ENCODE results near the gene NCCRP1. TPM values are rescaled to one million over a fixed set of nuclear protein-coding genes. Genes with fewer than 3 reads are reported as not detected.

Gene NCCRP1
- polyA plus RNA-seq, 1 of the 3 experiments (the other 2 are of a cell fraction): not detected

DNA sequence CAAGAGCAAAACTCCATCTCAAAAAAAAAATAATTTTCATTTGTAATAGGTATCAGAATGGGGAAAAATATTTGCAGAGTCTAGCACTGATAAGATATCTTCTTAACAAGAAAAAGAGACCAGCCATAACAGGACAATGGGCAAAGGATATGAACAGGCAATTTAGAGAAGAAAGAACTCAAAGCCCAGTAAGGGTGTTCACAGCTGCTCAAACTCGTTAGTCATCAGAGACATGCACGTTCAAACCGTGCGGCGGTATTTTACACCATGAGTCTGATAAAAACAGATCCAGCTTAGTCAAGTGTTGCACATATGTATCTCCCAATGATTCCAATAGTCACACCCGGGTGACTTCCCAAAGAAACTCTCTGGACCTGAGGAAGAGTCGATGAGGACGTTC lies 13.7 kb upstream of the NCCRP1 start (continued):
- TF ChIP-seq, protein P1, sequence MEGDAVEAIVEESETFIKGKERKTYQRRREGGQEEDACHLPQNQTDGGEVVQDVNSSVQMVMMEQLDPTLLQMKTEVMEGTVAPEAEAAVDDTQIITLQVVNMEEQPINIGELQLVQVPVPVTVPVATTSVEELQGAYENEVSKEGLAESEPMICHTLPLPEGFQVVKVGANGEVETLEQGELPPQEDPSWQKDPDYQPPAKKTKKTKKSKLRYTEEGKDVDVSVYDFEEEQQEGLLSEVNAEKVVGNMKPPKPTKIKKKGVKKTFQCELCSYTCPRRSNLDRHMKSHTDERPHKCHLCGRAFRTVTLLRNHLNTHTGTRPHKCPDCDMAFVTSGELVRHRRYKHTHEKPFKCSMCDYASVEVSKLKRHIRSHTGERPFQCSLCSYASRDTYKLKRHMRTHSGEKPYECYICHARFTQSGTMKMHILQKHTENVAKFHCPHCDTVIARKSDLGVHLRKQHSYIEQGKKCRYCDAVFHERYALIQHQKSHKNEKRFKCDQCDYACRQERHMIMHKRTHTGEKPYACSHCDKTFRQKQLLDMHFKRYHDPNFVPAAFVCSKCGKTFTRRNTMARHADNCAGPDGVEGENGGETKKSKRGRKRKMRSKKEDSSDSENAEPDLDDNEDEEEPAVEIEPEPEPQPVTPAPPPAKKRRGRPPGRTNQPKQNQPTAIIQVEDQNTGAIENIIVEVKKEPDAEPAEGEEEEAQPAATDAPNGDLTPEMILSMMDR (IDR thresholded peaks at IDR 0.05): no peak
- TF ChIP-seq POLR2AphosphoS5 (IDR thresholded peaks at IDR 0.05; ENCODE audit: low read depth, low read length) (no peak), YY1 (IDR thresholded peaks at IDR 0.05; ENCODE audit: low read depth) (no peak)
- TF ChIP-seq, protein P2, sequence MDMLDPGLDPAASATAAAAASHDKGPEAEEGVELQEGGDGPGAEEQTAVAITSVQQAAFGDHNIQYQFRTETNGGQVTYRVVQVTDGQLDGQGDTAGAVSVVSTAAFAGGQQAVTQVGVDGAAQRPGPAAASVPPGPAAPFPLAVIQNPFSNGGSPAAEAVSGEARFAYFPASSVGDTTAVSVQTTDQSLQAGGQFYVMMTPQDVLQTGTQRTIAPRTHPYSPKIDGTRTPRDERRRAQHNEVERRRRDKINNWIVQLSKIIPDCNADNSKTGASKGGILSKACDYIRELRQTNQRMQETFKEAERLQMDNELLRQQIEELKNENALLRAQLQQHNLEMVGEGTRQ (IDR thresholded peaks at IDR 0.05; ENCODE audit: borderline replicate concordance, low read depth, low read length): no peak
- TF ChIP-seq, protein P3, sequence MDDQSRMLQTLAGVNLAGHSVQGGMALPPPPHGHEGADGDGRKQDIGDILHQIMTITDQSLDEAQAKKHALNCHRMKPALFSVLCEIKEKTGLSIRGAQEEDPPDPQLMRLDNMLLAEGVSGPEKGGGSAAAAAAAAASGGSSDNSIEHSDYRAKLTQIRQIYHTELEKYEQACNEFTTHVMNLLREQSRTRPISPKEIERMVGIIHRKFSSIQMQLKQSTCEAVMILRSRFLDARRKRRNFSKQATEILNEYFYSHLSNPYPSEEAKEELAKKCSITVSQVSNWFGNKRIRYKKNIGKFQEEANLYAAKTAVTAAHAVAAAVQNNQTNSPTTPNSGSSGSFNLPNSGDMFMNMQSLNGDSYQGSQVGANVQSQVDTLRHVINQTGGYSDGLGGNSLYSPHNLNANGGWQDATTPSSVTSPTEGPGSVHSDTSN (IDR thresholded peaks at IDR 0.05): no peak
- TF ChIP-seq, protein P4, sequence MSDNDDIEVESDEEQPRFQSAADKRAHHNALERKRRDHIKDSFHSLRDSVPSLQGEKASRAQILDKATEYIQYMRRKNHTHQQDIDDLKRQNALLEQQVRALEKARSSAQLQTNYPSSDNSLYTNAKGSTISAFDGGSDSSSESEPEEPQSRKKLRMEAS (IDR thresholded peaks at IDR 0.05; ENCODE audit: low read depth): no peak

DNA sequence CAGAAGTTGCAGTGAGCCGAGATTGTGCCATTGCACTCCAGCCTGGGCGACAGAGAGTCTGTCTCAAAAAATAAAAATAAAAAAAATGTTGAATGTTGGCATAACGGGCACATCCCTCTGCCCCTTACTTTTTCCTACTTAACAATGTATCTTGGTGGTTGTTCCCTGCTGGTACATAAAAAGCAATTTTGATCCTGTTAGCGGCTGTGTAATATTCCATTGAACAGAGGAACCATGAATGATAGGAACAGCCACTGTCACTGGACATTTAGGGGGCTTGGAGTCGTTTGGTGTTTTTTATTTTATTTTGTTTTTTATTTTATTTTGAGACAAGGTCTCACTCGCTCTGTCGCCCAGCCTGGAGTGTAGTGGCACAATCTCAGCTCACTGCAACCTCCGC lies 10.4 kb upstream of the NCCRP1 start:
- 86% methylated on average over 8 of the region's 8 CpGs for WGBS (ENCODE audit: low lambda C conversion rate)
- DNase-seq: no peak
- ChIA-PET POLR2A (no interaction called here), CTCF (interaction anchor here (0.7 to 3.1 kb wide), 16 partner anchors 10 to 140 kb away, joined by 3 to 37 read pairs (median 6); partner anchors contain the start of genes NCCRP1 and SYCN)
- no peaks in the 10 kb centered on the region for H3K9me2 ChIP-seq
- no peaks in the 10 kb centered on the region for H3K27me3 ChIP-seq (ENCODE audit: insufficient read depth)
- H3K4me1 ChIP-seq (ENCODE audit: control insufficient read depth in 1 of 2, insufficient read depth in 2 of 2, low read depth in 1 of 2, low read length in 1 of 2): peaks cover 0 to 3% of the 10 kb centered on the region in 2 experiments; a peak in 1 of 4 replicates
- H3K9ac ChIP-seq: no peak overlapping the region
- H3K4me3 ChIP-seq (ENCODE audit: low read depth in 2 of 2, low read length in 1 of 2): no peak overlapping the region
- peaks cover 0 to 1% of the 10 kb centered on the region in 2 experiments for H3K36me3 ChIP-seq (replicated peaks in 1 of 2; ENCODE audit: control insufficient read depth in 1 of 2, insufficient read depth in 2 of 2, low read length in 1 of 2)
- H3K27ac ChIP-seq (ENCODE audit: low read depth in 2 of 2, low read length in 1 of 2): no peak overlapping the region
- no peaks in the 10 kb centered on the region for H3F3A ChIP-seq (replicated peaks; ENCODE audit: insufficient read depth)
- H3K4me2 ChIP-seq: no peak overlapping the region
- TF ChIP-seq RXRA (IDR thresholded peaks at IDR 0.05; ENCODE audit: borderline replicate concordance, low read depth): no peak
- TF ChIP-seq FOSL2 (IDR thresholded peaks at IDR 0.05; ENCODE audit: borderline replicate concordance, low read depth): no peak
- no peak for TF ChIP-seq FOXJ3 (CRISPR knock-in tag; IDR thresholded peaks at IDR 0.05)
- no peak for TF ChIP-seq NFIC (IDR thresholded peaks at IDR 0.05; ENCODE audit: borderline replicate concordance)
- no peak for TF ChIP-seq SIN3A (IDR thresholded peaks at IDR 0.05; ENCODE audit: borderline replicate concordance, low read depth, low read length)
- no peak for TF ChIP-seq RCOR1 (IDR thresholded peaks at IDR 0.05; ENCODE audit: low read length)
- no peak for TF ChIP-seq GABPA (IDR thresholded peaks at IDR 0.05; ENCODE audit: low read depth)
- TF ChIP-seq SMC3 (IDR thresholded peaks at IDR 0.05; ENCODE audit: low read depth, low read length): no peak
- TF ChIP-seq, protein P5, sequence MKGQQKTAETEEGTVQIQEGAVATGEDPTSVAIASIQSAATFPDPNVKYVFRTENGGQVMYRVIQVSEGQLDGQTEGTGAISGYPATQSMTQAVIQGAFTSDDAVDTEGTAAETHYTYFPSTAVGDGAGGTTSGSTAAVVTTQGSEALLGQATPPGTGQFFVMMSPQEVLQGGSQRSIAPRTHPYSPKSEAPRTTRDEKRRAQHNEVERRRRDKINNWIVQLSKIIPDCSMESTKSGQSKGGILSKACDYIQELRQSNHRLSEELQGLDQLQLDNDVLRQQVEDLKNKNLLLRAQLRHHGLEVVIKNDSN (IDR thresholded peaks at IDR 0.05; ENCODE audit: borderline replicate concordance, low read depth): no peak
- no peak for TF ChIP-seq GATA2 (CRISPR knock-in tag; IDR thresholded peaks at IDR 0.05)
- TF ChIP-seq, protein P6, sequence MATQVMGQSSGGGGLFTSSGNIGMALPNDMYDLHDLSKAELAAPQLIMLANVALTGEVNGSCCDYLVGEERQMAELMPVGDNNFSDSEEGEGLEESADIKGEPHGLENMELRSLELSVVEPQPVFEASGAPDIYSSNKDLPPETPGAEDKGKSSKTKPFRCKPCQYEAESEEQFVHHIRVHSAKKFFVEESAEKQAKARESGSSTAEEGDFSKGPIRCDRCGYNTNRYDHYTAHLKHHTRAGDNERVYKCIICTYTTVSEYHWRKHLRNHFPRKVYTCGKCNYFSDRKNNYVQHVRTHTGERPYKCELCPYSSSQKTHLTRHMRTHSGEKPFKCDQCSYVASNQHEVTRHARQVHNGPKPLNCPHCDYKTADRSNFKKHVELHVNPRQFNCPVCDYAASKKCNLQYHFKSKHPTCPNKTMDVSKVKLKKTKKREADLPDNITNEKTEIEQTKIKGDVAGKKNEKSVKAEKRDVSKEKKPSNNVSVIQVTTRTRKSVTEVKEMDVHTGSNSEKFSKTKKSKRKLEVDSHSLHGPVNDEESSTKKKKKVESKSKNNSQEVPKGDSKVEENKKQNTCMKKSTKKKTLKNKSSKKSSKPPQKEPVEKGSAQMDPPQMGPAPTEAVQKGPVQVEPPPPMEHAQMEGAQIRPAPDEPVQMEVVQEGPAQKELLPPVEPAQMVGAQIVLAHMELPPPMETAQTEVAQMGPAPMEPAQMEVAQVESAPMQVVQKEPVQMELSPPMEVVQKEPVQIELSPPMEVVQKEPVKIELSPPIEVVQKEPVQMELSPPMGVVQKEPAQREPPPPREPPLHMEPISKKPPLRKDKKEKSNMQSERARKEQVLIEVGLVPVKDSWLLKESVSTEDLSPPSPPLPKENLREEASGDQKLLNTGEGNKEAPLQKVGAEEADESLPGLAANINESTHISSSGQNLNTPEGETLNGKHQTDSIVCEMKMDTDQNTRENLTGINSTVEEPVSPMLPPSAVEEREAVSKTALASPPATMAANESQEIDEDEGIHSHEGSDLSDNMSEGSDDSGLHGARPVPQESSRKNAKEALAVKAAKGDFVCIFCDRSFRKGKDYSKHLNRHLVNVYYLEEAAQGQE (IDR thresholded peaks at IDR 0.05; ENCODE audit: low read depth, low read length): no peak
- no peak for TF ChIP-seq TAF1 (IDR thresholded peaks at IDR 0.05; ENCODE audit: borderline replicate concordance, low read depth, low read length)
- no peaks in the 10 kb centered on the region for H3K9me3 ChIP-seq
- no peaks in the 10 kb centered on the region for H4K20me1 ChIP-seq (ENCODE audit: insufficient read depth)
- no peaks in the 10 kb centered on the region for H3K79me2 ChIP-seq (ENCODE audit: insufficient read depth)
- H2AFZ ChIP-seq (ENCODE audit: low read depth): no peak overlapping the region
